Thoracic aorta (tissue), 2 donors: ENCODE results near the gene SDC1. TPM values are rescaled to one million over a fixed set of nuclear protein-coding genes. Genes with fewer than 3 reads are reported as not detected.

ENCODE experiments used
- ATAC-seq: fragments of 150-250 bp; one replicate; pipeline ENCODE4 v1.8.0; 2017; ENCODE audit warnings: low read depth; ENCODE audit not compliant: insufficient number of reproducible peaks, low FRiP score
- DNase-seq: peaks from one replicate; pipeline ENCODE4 v3.0.0-alpha.2; 2020; ENCODE audit warnings: low spot score
- H3K27ac ChIP-seq, 2 donors: fragments of 200-600 bp; sonication (generic); 1 replicate in 1 of 2; 2 replicates in 1 of 2; pipeline ENCODE4 v1.5.1; 2016; ENCODE audit warnings: mild to moderate bottlenecking in 2 of 2, moderate library complexity in 2 of 2
- H3K27me3 ChIP-seq: fragments of 200-600 bp; sonication (generic); replicated peaks from 2 replicates; pipeline ENCODE4 v1.6.0; 2016; ENCODE audit warnings: mild to moderate bottlenecking; ENCODE audit not compliant: insufficient read depth
- H3K36me3 ChIP-seq: fragments of 200-600 bp; sonication (generic); one replicate; pipeline ENCODE4 v1.5.1; 2016
- H3K4me1 ChIP-seq, 2 donors: fragments of 200-600 bp; sonication (generic); 1 replicate in 1 of 2; 2 replicates in 1 of 2; pipeline versions ENCODE4 v1.5.1 to v1.6.0; 2016; ENCODE audit warnings: low read depth in 2 of 2, mild to moderate bottlenecking in 1 of 2; ENCODE audit not compliant: control insufficient read depth in 1 of 2
- H3K4me3 ChIP-seq: fragments of 200-600 bp; sonication (generic); 2 replicates; pipeline ENCODE4 v1.5.1; 2016; ENCODE audit warnings: mild to moderate bottlenecking
- H3K9me3 ChIP-seq: fragments of 200-600 bp; sonication (generic); 2 replicates; pipeline ENCODE4 v1.5.1; 2016
- CTCF ChIP-seq: fragments of 200-600 bp; sonication (generic); IDR thresholded peaks from one replicate; pipeline ENCODE4 v1.5.1; 2019; ENCODE audit warnings: antibody characterized with exemption
- total RNA-seq, 2 donors: library from RNA; depleted of rRNA; stranded (reverse); fragments of >200 nt; gene quantifications; one replicate each; pipeline versions ENCODE4 v1.1.0 to v1.2.3, GENCODE V29; 2016

The SDC1 gene
- total RNA-seq, 2 donors from 2014 or later, result 3.1 to 9.6 TPM

GRCh38 chr2:20212459-20212870, 12.5 kb downstream of the SDC1 start:
- H3K4me1 ChIP-seq, result no peaks in the 10 kb centered on the region
- no peaks in the 10 kb centered on the region for H3K36me3 ChIP-seq
- ATAC-seq (no peak), DNase-seq (no peak)
- H3K27me3 ChIP-seq, result no peaks in the 10 kb centered on the region
- no peak overlapping the region for H3K27ac ChIP-seq
- no peak overlapping the region for H3K4me3 ChIP-seq
- TF ChIP-seq CTCF, result no peak
- H3K9me3 ChIP-seq, result no peaks in the 10 kb centered on the region

GRCh38 chr2:20211860-20212458, 13.0 kb downstream of the SDC1 start:
- no peak for DNase-seq
- no peak overlapping the region for H3K4me3 ChIP-seq
- no peak overlapping the region for H3K27ac ChIP-seq
- no peak for ATAC-seq
- TF ChIP-seq CTCF, result no peak
- H3K36me3 ChIP-seq, result no peaks in the 10 kb centered on the region
- no peaks in the 10 kb centered on the region for H3K9me3 ChIP-seq
- H3K4me1 ChIP-seq, result no peaks in the 10 kb centered on the region
- no peaks in the 10 kb centered on the region for H3K27me3 ChIP-seq

- DNase-seq (no peak), ATAC-seq (no peak)
- no peak overlapping the region for H3K4me3 ChIP-seq
- no peak overlapping the region for H3K27ac ChIP-seq
- no peaks in the 10 kb centered on the region for H3K36me3 ChIP-seq
- no peak for TF ChIP-seq CTCF
- H3K27me3 ChIP-seq, result no peaks in the 10 kb centered on the region
- no peaks in the 10 kb centered on the region for H3K4me1 ChIP-seq
- H3K9me3 ChIP-seq, result no peaks in the 10 kb centered on the region
These were observed 13.5 kb downstream of the SDC1 start for GRCh38 chr2:20211420-20211819.

- Histone ChIP-seq H3K27me3 (no peaks in the 10 kb centered on the region), H3K4me3 (no peak overlapping the region), H3K4me1 (no peaks in the 10 kb centered on the region), H3K9me3 (no peaks in the 10 kb centered on the region), H3K36me3 (no peaks in the 10 kb centered on the region), H3K27ac (no peak overlapping the region)
- no peak for TF ChIP-seq CTCF
- no peak for DNase-seq
- ATAC-seq, result no peak
These were observed 14.5 kb downstream of the SDC1 start for GRCh38 chr2:20210462-20210861.

GRCh38 chr2:20209373-20210109, 15.4 kb downstream of the SDC1 start:
- no peaks in the 10 kb centered on the region for H3K36me3 ChIP-seq
- no peak overlapping the region for H3K27ac ChIP-seq
- ATAC-seq (no peak), DNase-seq (no peak)
- H3K4me3 ChIP-seq, result no peak overlapping the region
- H3K9me3 ChIP-seq, result no peaks in the 10 kb centered on the region
- H3K27me3 ChIP-seq, result no peaks in the 10 kb centered on the region
- no peak for TF ChIP-seq CTCF
- H3K4me1 ChIP-seq, result no peaks in the 10 kb centered on the region
